Activated CD4-positive, alpha-beta T cell treated with anti-CD3 and anti-CD28 coated beads, Interleukin-2, amount 10 ng/mL, durations not matched to agents 7 days and 5 days (primary cell): ENCODE measurements around the gene CKS1B. TPM values are rescaled to one million over a fixed set of nuclear protein-coding genes. Genes with fewer than 3 reads are reported as not detected.

ENCODE experiments used
- CTCF ChIA-PET: fragments of 350-600 bp; sonication (Branson Sonifier 250); formaldehyde crosslinking; loops from one replicate; lab custom pipeline; 2021; ENCODE audit warnings: antibody characterized with exemption; lab: Charles Lee
- POLR2A ChIA-PET: fragments of 350-600 bp; sonication (Branson Sonifier 250); formaldehyde crosslinking; loops from one replicate; lab custom pipeline; 2021; ENCODE audit warnings: antibody characterized with exemption; lab: Charles Lee
- DNase-seq: peaks from one replicate; pipeline ENCODE4 v3.0.0-alpha.2; 2020
- H3K27ac Mint-ChIP-seq: one replicate; pipeline ENCODE4 v1.8.0; 2021; ENCODE audit warnings: mild to moderate bottlenecking, moderate library complexity, mixed read lengths
- H3K27me3 Mint-ChIP-seq: one replicate; pipeline ENCODE4 v1.8.0; 2021; ENCODE audit warnings: mixed read lengths
- H3K36me3 Mint-ChIP-seq: one replicate; pipeline ENCODE4 v1.8.0; 2021; ENCODE audit warnings: low read depth, mixed read lengths
- H3K4me1 Mint-ChIP-seq: one replicate; pipeline ENCODE4 v1.8.0; 2021; ENCODE audit warnings: mixed read lengths
- H3K4me3 Mint-ChIP-seq: one replicate; pipeline ENCODE4 v1.8.0; 2021; ENCODE audit warnings: mild to moderate bottlenecking, moderate library complexity, mixed read lengths
- H3K9me3 Mint-ChIP-seq: one replicate; pipeline ENCODE4 v1.8.0; 2021; ENCODE audit warnings: mixed read lengths
- total RNA-seq, 2 experiments: library from RNA; stranded (reverse); gene quantifications; one replicate each; pipeline ENCODE4 v1.2.3, GENCODE V29; 2021

Gene CKS1B
- total RNA-seq, 2 experiments from 2014 or later = 147 to 157 TPM

DNA sequence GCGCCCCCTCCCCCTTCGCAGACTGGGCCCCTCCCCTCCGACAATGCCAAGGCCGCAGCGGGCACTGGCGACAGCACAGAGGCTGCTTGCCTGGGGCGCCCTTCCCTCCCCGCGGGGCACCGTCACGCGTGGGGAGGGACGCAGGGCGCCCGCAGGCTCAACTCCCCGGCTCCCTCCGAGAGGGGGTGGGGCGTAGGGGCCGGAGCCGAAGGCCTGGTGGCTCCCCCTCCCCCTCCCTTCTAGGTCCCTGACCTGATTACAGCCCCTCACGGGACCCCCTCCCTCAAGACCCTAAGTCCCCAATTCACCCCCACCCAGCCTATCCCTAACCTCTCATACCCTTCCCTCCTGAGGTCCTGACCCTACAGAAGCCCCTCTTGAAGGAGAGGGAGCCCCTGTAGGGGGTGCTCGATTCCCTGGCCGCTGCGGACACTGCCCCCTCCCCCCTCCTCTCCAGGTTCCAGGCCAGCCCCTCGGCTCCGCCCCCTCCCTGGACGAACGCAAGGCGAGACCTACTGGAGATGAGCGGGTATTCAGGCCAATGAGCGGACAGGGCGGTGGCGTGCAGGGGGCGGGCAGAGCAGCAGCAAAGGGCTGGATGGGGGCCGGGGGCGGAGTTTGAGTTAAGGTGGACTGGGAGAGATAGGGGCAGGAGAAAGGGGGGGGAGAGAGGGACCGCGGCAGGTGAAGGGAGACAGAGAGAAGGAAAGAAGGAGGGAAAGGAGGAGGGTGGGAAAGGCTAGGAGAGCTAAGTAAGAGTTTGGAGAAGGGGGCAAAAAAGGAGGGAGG, 27.4 kb downstream of the CKS1B start:
- peak; percentile 99 for DNase-seq
- Mint-ChIP-seq H3K27ac (peak overlapping the region; percentile 96), H3K9me3 (no peaks in the 10 kb centered on the region), H3K27me3 (no peaks in the 10 kb centered on the region), H3K4me3 (peak overlapping the region; percentile 93), H3K36me3 (peaks cover 15% of the 10 kb centered on the region), H3K4me1 (peaks cover 60% of the 10 kb centered on the region)
- CTCF ChIA-PET = interaction anchor here (0.6 to 13.0 kb wide), 5 partner anchors 13 to 57 kb away, joined by 3 to 184 read pairs (median 10); partner anchors contain the start of gene ADAM15
- POLR2A ChIA-PET = interaction anchor here (0.7 kb wide), 2 partner anchors 18 to 49 kb away, joined by 3 to 5 read pairs; partner anchors contain the start of gene ADAM15

DNA sequence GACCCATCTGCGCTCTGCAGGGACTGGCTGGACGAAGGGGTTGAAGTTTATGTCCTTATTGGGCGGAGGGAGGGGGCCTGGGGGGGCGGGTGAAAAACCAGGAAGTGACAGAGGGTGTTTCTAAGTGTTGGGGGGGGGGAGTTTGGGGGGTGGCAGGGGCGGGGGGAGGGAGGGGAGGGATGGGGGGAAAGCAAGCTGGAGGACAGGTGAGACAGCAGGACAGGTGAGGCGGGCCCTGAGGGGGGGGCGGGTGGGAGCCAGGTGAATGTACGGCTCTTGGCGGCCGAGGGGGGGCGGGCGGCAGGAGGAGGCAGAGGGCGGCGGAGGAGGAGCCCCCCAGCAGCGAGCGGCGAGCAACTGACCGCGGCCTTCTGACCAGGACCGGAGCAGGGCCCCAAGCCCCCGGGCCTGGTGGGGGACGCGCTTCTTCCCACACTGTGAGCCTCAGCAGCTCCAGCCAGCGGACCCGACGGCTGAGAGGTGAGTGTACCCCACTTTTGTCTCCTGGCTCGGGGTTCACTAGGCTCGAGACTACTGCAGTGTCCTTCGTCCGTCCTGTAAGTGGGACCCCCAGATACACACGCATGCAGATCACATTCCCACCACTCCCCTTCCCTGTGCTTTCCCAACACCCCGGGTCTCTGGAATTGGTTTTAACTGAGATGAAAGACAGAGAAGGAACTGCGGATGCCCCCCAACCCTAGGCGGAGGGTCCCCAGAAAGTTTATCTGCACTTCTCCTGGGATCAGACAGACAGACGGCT, 28.2 kb downstream of the CKS1B start, which contains the start of gene ZBTB7B:
Gene ZBTB7B, plus strand, starts transcription at position 339 of the 763 bp plus-strand sequence. CDS start 11,859 bp downstream, outside the sequence.
- H3K9me3 Mint-ChIP-seq = no peaks in the 10 kb centered on the region
- ChIA-PET CTCF (interaction anchor here (1.7 to 13.0 kb wide), 2 partner anchors 12 to 66 kb away, joined by 4 to 184 read pairs; partner anchors contain the start of gene PMVK), POLR2A (no interaction called here)
- H3K4me3 Mint-ChIP-seq = peak within 1 kb of the TSS; percentile 96
- no peaks in the 10 kb centered on the region for H3K27me3 Mint-ChIP-seq
- H3K36me3 Mint-ChIP-seq = peaks cover 15% of the 10 kb centered on the region
- peak within 1 kb of the TSS; percentile 96 for H3K27ac Mint-ChIP-seq
- no peak for DNase-seq
- H3K4me1 Mint-ChIP-seq = peaks cover 61% of the 10 kb centered on the region

DNA sequence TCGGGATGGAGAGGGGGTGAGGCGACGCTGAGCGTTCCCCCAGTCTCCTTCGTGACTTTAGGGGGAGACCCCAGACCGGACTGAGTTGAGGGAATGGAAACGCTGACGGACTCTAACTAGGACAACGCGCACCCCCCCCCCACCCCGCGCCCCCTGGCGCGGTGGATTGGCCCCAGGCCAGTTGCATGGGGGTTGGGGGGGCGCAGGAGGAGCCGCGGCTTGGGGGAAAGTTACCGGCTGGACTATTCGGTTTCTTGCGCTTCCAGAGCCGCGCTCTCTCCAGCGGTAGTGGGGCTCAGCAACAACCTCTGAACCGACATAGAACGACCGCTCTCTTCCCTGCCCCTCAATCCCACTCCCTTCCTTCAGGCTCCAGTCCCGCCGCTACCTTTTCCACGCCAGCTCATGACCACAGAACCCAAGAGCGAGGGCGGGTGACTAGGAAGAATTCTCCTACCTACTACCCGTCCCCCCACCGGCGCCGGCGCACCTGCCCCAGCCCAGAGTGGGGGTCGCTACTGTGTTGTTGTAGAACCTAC, 28.8 kb downstream of the CKS1B start:
- H3K36me3 Mint-ChIP-seq = peaks cover 15% of the 10 kb centered on the region
- H3K4me3 Mint-ChIP-seq = peak overlapping the region; percentile 96
- H3K4me1 Mint-ChIP-seq = peaks cover 58% of the 10 kb centered on the region
- DNase-seq = no peak
- no peaks in the 10 kb centered on the region for H3K27me3 Mint-ChIP-seq
- CTCF ChIA-PET = interaction anchor here (1.7 to 13.0 kb wide), 2 partner anchors 11 to 67 kb away, joined by 4 to 184 read pairs; partner anchors contain the start of gene PMVK
- H3K9me3 Mint-ChIP-seq = no peaks in the 10 kb centered on the region
- peak overlapping the region; percentile 93 for H3K27ac Mint-ChIP-seq
- POLR2A ChIA-PET = no interaction called here

DNA sequence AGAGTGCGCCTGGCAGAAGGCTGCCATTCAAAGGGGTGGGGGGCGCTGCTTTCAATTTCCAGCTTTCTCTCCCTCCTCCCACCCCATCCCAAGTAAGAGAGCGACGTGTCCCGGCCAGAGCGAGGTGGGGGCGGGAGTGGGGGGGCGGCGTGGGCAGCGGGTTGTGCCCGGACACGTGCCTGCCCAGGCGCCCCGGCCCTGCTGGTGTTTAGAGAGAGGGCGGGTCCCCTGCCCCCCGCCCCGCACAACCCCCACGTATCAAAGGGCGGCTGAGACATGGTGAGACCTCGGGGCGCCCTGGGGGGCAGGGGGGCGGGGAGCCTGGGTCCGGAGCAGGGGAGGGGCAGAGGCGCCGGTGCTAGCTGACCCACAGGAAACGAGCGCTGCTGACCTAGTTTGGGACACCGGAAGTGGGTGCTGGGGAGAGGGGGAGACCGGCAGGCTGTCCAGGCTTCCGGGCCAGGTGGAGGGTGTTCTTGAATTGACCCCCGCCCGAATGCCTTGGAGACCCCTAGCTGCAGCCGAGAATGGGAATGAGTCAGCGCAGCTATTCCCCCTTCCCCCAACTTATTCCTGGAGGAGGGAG, 29.4 kb downstream of the CKS1B start:
- Mint-ChIP-seq H3K36me3 (peaks cover 18% of the 10 kb centered on the region), H3K4me1 (peaks cover 57% of the 10 kb centered on the region), H3K27ac (peak overlapping the region; percentile 93), H3K27me3 (no peaks in the 10 kb centered on the region), H3K9me3 (no peaks in the 10 kb centered on the region), H3K4me3 (peak overlapping the region; percentile 96)
- DNase-seq = no peak
- ChIA-PET POLR2A (no interaction called here), CTCF (interaction anchor here (0.8 to 13.0 kb wide), 3 partner anchors 11 to 68 kb away, joined by 3 to 184 read pairs (median 4); partner anchors contain the start of genes FLAD1 and PMVK)

DNA sequence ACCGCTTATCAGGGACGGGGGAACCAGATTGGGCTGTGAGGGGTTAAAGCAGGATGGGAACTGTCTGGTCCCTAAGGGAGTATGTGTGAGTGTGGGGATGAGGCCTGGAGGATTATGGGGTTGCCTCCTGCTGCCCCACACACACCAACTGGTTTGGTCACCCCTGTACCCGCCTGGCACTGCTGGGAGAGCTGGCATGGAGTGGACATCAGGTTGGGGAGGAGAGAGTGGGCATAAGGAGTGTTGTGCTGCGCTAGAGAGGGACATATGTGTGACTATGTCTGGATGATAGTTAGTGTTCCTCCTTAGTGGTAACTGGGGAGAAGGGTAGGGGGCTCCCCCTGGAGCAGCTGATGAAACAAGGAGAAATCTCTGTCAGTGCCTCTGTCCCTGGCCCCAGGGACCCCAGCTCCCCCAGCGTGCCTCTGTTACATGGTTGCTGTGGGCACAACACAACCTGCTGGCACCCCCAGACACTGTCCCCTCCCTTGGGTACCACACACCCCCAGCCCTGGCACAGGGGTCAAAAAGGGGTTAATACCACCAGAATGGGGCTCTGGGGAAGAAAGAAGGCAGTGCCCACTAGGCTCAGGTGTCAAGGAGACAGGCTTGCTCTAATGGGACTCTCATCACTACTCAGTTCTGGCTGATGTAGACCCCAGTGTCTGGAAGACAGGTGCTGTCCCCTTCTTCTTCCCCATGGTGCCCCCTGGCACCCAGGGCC, 30.0 kb downstream of the CKS1B start:
- Mint-ChIP-seq H3K27ac (peak overlapping the region; percentile 91), H3K27me3 (no peaks in the 10 kb centered on the region), H3K4me1 (peaks cover 53% of the 10 kb centered on the region), H3K36me3 (peaks cover 21% of the 10 kb centered on the region), H3K4me3 (peak overlapping the region; percentile 96), H3K9me3 (no peaks in the 10 kb centered on the region)
- ChIA-PET POLR2A (no interaction called here), CTCF (interaction anchor here (0.8 to 13.0 kb wide), 4 partner anchors 10 to 68 kb away, joined by 3 to 184 read pairs (median 4); partner anchors contain the start of genes FLAD1 and PMVK)
- DNase-seq = no peak

DNA sequence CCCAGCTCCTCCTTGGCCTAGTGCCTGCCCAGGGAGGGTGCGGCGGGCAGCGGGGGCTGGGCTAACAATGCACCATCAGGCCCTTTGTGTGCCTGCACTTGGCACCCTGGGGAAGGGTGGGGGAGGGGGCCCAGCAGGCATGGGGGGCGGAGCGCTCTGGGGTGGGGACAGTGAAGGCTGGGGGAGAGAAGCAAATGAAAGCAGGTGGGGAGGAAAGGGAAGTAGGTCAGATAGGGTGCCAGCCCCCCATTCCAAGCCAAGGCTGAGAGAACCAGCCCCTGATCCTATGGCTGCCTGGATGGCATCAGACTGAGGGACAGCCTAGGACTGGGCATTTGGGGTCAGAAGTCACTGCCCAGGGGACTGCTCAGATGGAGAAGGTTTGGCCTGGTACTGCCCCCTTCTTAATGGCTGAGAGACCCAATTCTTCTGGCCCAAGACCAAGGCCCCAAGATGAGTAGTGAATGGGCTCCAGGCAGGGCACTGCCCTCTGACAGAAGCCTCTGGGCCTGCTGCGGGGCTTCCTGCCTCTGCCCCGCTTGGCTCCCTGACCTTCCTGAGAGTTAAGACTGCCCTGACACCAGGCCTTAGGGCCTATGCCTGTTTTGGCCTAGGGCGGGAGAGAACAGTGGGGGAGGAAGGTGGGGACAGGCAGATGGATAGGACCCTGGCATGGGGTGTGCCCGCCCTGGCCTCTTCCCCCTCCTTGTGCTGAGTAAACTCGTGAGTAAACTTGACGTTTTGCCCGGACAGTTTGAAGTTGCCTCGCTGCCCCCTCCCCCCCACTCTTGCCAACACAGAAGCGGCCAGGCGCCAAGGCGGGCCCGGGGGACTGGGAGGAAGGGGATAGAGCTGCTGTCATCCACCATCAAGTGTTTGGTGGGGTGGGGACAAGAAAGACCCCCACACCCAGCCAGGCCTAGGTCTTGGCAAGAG, 30.9 kb downstream of the CKS1B start:
- H3K4me1 Mint-ChIP-seq = peaks cover 46% of the 10 kb centered on the region
- ChIA-PET CTCF (interaction anchor here (1.3 to 13.0 kb wide), 3 partner anchors 9 to 41 kb away, joined by 4 to 184 read pairs (median 46); no protein-coding TSS in a partner anchor), POLR2A (interaction anchor here (0.6 kb wide), 1 partner anchor 1015 kb away, joined by 3 read pairs; no protein-coding TSS in a partner anchor)
- H3K9me3 Mint-ChIP-seq = no peaks in the 10 kb centered on the region
- no peak for DNase-seq
- H3K27ac Mint-ChIP-seq = peak overlapping the region; percentile 91
- no peaks in the 10 kb centered on the region for H3K27me3 Mint-ChIP-seq
- H3K36me3 Mint-ChIP-seq = peaks cover 29% of the 10 kb centered on the region
- peak overlapping the region; percentile 65 for H3K4me3 Mint-ChIP-seq

DNA sequence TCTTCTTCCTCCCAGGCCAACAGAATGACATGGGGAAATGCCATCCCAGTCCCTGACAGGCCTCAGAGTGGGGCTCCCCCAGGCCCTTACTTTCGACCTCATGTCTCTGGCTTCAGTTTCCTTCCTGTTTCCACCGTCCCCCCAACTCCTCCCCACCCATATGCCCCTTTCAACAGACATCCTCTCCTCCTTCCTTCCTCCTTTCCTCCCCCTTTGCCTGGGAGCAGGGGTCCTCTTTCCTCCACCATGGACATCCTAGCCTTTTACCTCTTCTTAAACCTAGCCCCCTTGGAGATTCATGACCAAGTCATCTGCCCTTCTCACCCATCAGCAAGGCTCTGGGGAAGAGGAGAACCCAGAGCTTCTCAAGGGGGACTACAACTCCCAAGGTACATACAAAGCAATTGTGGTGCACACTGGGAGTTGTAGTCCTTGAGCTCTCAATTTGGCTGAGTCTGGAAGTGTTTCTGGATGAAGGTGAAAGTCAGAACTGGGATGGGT, 32.2 kb downstream of the CKS1B start:
- peak overlapping the region; percentile 65 for H3K4me3 Mint-ChIP-seq
- H3K27ac Mint-ChIP-seq = peak overlapping the region; percentile 91
- peaks cover 55% of the 10 kb centered on the region for H3K4me1 Mint-ChIP-seq
- CTCF ChIA-PET = interaction anchor here (0.8 to 17.4 kb wide), 8 partner anchors 8 to 166 kb away, joined by 3 to 184 read pairs (median 3); partner anchors contain the start of genes KRTCAP2, LENEP and ZBTB7B
- peak; percentile 62 for DNase-seq
- H3K9me3 Mint-ChIP-seq = no peaks in the 10 kb centered on the region
- H3K36me3 Mint-ChIP-seq = peaks cover 37% of the 10 kb centered on the region
- POLR2A ChIA-PET = no interaction called here
- H3K27me3 Mint-ChIP-seq = no peaks in the 10 kb centered on the region

DNA sequence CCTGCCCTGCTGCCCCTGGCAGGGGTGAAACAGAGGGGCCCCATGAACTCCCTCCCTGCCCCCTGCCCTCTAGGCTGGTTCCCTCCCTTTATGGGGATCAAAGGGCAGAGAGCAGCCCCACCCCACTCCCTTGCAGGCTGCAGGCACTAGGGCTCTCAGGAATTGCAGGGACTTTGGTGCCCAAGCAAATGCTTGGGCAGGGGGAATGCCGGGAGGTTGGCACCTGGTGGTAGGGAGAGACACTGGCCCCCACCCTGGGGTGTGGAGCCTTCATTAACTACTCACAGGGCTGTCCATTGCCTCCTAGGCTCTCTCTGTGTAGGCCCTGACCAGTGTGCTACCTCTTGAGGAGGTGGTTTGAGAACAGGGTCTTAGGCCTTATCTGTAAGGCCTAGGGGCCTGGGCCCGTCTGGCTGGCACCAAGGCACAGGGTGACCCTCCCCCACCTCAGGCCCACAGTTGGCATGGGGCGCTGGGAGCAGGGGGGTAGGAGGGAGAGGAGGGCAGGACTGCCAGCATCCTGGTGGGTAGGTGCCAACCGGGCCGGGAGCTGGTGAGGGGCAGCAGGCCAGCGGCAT, 32.9 kb downstream of the CKS1B start:
- peaks cover 61% of the 10 kb centered on the region for H3K4me1 Mint-ChIP-seq
- H3K4me3 Mint-ChIP-seq = peak overlapping the region; percentile 99
- ChIA-PET POLR2A (no interaction called here), CTCF (interaction anchor here (0.8 to 17.4 kb wide), 12 partner anchors 9 to 165 kb away, joined by 3 to 184 read pairs (median 3); partner anchors contain the start of genes KRTCAP2, LENEP, PYGO2 and ZBTB7B)
- no peak for DNase-seq
- no peaks in the 10 kb centered on the region for H3K9me3 Mint-ChIP-seq
- no peaks in the 10 kb centered on the region for H3K27me3 Mint-ChIP-seq
- H3K27ac Mint-ChIP-seq = peak overlapping the region; percentile 92
- H3K36me3 Mint-ChIP-seq = peaks cover 41% of the 10 kb centered on the region

DNA sequence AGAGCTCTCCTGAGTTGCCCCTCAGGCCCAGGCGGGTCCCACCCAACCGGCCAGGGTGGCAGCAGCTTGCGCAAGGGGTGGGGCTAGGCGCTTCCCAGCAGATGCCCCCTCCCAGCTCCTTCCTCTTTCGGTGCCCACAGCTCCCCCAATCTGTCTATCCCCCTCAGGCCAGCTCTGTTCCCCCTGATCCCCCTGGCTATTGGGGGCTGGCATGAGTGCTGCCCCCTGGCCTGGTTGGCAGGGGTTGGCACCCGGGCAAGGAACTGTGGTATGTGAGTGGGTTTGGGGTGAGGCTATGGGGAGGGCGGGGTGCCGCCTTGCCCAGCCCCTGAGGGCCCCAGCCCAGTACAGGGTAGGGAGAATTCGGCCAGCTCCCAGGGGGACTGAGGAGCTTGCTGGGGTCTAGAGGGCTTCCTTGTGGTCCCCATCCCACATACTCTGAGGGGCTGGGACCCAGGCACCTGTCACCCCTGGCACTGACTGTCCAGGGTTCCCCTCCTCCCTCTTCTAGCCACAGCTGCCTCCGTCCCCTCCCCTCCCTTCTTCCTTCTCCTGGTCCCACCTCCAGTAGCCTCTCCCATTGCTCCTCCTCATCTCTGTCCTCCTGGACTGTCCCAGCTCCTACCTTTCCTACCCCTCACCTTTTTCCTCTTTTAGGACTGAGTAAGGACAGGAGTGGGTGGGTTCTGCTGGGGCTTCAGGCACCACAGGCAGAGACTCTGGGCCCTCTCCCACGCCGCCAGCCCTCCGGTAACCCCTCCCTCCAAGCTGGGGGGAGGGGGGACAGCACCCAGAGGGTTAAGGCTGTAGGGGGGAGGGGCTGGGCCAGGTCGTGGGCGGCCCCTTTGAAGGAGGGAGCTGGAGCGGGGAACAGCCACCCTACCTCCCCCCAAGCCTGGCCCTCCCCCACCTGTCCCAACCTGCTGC, 33.8 kb downstream of the CKS1B start:
- Mint-ChIP-seq H3K4me1 (peaks cover 70% of the 10 kb centered on the region), H3K4me3 (peak overlapping the region; percentile 99), H3K36me3 (peaks cover 47% of the 10 kb centered on the region), H3K9me3 (no peaks in the 10 kb centered on the region), H3K27me3 (no peaks in the 10 kb centered on the region), H3K27ac (peak overlapping the region; percentile 92)
- POLR2A ChIA-PET = no interaction called here
- DNase-seq = peak; percentile 79
- CTCF ChIA-PET = interaction anchor here (0.7 to 17.4 kb wide), 11 partner anchors 9 to 673 kb away, joined by 3 to 184 read pairs (median 3); partner anchors contain the start of genes ADAM15, FLAD1, LENEP and PYGO2
